ENCODE measurements around the gene ATP9A. TPM values are rescaled to one million over a fixed set of nuclear protein-coding genes. Genes with fewer than 3 reads are reported as not detected.

The ATP9A gene
- total RNA-seq, 1 experiment from 2014 or later: 16.8 TPM

GRCh38 chr20:51687630-51688029 lies 80.6 kb downstream of the ATP9A start:
- BruUV-seq (replicated peaks): no TSS peak
- peak overlapping the region; percentile 52; the same call in 1 of the 2 replicates for H3K4me2 ChIP-seq (ENCODE audit: low read length)
- peak overlapping the region; percentile 58; the same call in 1 of the 2 replicates for H3K27ac ChIP-seq (ENCODE audit: low read depth, low read length)
- ATAC-seq (0 out of 2 replicates have a peak, but pooled peaks have one; percentile 14), DNase-seq (ENCODE audit: low read depth, low spot score) (no peak)
- no peaks in the 10 kb centered on the region for H4K20me1 ChIP-seq (ENCODE audit: insufficient read depth)
- no peak overlapping the region for H2AFZ ChIP-seq (ENCODE audit: low read depth, low read length, poor library complexity, severe bottlenecking)
- no peaks in the 10 kb centered on the region for H3K79me2 ChIP-seq (ENCODE audit: insufficient read depth, low read length)
- ChIA-PET CTCF (no interaction called here), RAD21 (ENCODE audit: low non-redundant PET in 1 of 2, low total read pairs in 2 of 2, uncharacterized antibody in 2 of 2, unreplicated experiment in 2 of 2) (no interaction called here), POLR2A (no interaction called here)
- H3K36me3 ChIP-seq (ENCODE audit: control insufficient read depth in 1 of 2, insufficient read depth in 2 of 2, low read length in 2 of 2): no peaks in the 10 kb centered on the region
- TF ChIP-seq RAD21 (IDR thresholded peaks at IDR 0.05; ENCODE audit: low read depth): no peak
- TF ChIP-seq, protein P1, sequence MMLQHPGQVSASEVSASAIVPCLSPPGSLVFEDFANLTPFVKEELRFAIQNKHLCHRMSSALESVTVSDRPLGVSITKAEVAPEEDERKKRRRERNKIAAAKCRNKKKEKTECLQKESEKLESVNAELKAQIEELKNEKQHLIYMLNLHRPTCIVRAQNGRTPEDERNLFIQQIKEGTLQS (IDR thresholded peaks at IDR 0.05): no peak
- no peak for TF ChIP-seq FOSL1 (IDR thresholded peaks at IDR 0.05; ENCODE audit: low read depth)
- TF ChIP-seq ELF1 (IDR thresholded peaks at IDR 0.05; ENCODE audit: borderline replicate concordance, low read depth): no peak
- no peak for TF ChIP-seq ZNF274 (IDR thresholded peaks at IDR 0.05; ENCODE audit: low read depth, low read length)
- no peak for TF ChIP-seq SRF (IDR thresholded peaks at IDR 0.05; ENCODE audit: low read depth)
- no peak for TF ChIP-seq YY1 (IDR thresholded peaks at IDR 0.05; ENCODE audit: extremely low read depth, insufficient replicate concordance, low read depth, low read length)
- TF ChIP-seq CEBPB (IDR thresholded peaks at IDR 0.05; ENCODE audit: low read depth): no peak
- TF ChIP-seq SP1 (IDR thresholded peaks at IDR 0.05; ENCODE audit: low read depth): no peak
- no peak for TF ChIP-seq EGR1 (IDR thresholded peaks at IDR 0.05; ENCODE audit: low read depth)
- TF ChIP-seq ZFX (IDR thresholded peaks at IDR 0.05): no peak
- TF ChIP-seq REST (IDR thresholded peaks at IDR 0.05; ENCODE audit: low read depth): no peak
- H3K9me3 ChIP-seq (ENCODE audit: control insufficient read depth in 1 of 2, insufficient read depth in 1 of 2, low read depth in 1 of 2, low read length in 2 of 2): no peaks in the 10 kb centered on the region
- H3K4me1 ChIP-seq (ENCODE audit: control insufficient read depth in 1 of 2, insufficient read depth in 2 of 2, low read length in 2 of 2): peaks cover 5 to 16% of the 10 kb centered on the region in 2 experiments
- no peaks in the 10 kb centered on the region for H3K27me3 ChIP-seq (ENCODE audit: insufficient read depth, low read length)
- intact Hi-C loops (cut with micrococcal nuclease): no loop called here
- no peak overlapping the region for H3K4me3 ChIP-seq (replicated peaks in 1 of 2; ENCODE audit: low read depth in 1 of 2, low read length in 2 of 2)
- H3K9me2 ChIP-seq (ENCODE audit: insufficient read depth): no peaks in the 10 kb centered on the region
- H3K9ac ChIP-seq (ENCODE audit: low read length): peak overlapping the region; percentile 43

All from HCT116 (cell line).